GM12891 (cell line): ENCODE measurements around the gene POU6F1. TPM values are rescaled to one million over a fixed set of nuclear protein-coding genes. Genes with fewer than 3 reads are reported as not detected.
A peak's percentile ranks its signal among the peaks of the same experiment; 100 is the strongest.
"Not testable (repeated sequence)": the region's sequence is repeated elsewhere in the genome, so short reads cannot be mapped to it uniquely, and the experiment has no call there.

Source experiments
- DNase-seq: peaks from one replicate; pipeline ENCODE4 v3.0.0; 2011; ENCODE audit warnings: low spot score; ENCODE audit not compliant: insufficient read length
- FAIRE-seq: peaks from 2 replicates; lab custom pipeline; 2011; peaks lifted over from hg19 to GRCh38; lab: Jason Lieb, UNC
- PAX5 ChIP-seq: IDR thresholded peaks from 2 replicates; pipeline ENCODE4 v1.6.1; 2011; ENCODE audit warnings: low read length, moderate library complexity, mild to moderate bottlenecking; ENCODE audit not compliant: insufficient read depth, severe bottlenecking
- POLR2A ChIP-seq: IDR thresholded peaks from 2 replicates; pipeline ENCODE4 v1.6.1; 2011; ENCODE audit warnings: low read depth, low read length, control low read depth
- POLR2AphosphoS5 ChIP-seq: IDR thresholded peaks from 2 replicates; pipeline ENCODE4 v1.6.1; 2011; ENCODE audit warnings: low read depth, low read length, control low read depth
- POU2F2 ChIP-seq: IDR thresholded peaks from 2 replicates; pipeline ENCODE4 v1.6.1; 2011; ENCODE audit warnings: low read depth, mild to moderate bottlenecking, control low read depth, low read length, moderate library complexity
- SPI1 ChIP-seq: IDR thresholded peaks from 2 replicates; pipeline ENCODE4 v1.6.1; 2011; ENCODE audit warnings: low read depth, low read length, control low read depth
- TAF1 ChIP-seq: IDR thresholded peaks from 2 replicates; pipeline ENCODE4 v1.6.1; 2011; ENCODE audit warnings: low read depth, low read length, control low read depth
- polyA plus RNA-seq: library from polyadenylated mRNA; unstranded; fragments of >200 nt; gene quantifications from one replicate; pipeline ENCODE4 v1.2.1, GENCODE V29; 2012; ENCODE audit warnings: low read depth, missing spikeins, inconsistent platforms; ENCODE audit not compliant: missing spikeins

POU6F1 gene, protein sequence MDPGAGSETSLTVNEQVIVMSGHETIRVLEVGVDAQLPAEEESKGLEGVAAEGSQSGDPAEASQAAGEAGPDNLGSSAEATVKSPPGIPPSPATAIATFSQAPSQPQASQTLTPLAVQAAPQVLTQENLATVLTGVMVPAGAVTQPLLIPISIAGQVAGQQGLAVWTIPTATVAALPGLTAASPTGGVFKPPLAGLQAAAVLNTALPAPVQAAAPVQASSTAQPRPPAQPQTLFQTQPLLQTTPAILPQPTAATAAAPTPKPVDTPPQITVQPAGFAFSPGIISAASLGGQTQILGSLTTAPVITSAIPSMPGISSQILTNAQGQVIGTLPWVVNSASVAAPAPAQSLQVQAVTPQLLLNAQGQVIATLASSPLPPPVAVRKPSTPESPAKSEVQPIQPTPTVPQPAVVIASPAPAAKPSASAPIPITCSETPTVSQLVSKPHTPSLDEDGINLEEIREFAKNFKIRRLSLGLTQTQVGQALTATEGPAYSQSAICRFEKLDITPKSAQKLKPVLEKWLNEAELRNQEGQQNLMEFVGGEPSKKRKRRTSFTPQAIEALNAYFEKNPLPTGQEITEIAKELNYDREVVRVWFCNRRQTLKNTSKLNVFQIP
- polyA plus RNA-seq: 2.9 TPM

DNA sequence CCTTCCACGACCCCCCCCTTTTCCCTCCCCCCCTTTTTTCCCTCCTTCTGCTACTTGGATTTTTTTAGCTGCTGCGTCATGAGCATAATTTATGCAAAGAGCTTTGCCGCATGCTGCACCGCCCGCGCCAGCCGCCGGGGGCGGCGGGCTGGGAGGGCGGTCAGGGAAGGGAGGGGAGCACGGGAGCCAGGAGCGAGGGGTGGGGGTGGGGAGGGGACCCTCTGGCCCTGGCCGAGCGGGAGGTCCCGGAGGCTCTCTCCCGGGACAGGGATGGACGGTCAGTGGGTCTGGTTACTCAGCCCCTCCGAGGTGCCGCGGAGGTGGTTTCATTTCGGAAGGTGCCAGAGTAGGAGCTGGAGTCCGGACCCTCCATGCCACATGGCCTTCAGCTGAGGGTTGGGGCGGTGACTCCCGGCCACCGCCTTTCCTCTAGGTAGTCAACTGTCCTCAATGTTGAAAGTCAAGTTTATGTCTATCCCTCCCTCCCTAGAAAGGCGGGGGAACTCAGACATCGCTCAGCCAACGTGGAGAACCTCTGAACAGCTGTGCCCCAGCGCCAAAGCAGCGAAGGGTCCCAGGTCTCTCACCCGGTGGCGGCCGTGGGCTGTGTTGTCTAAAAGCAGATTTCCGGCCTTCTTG lies at the start of gene POU6F1:
Gene POU6F1, minus strand, starts transcription at position 95 of the 639 bp plus-strand sequence. CDS start 11,226 bp downstream, outside the sequence.
- DNase-seq (peak; percentile 83), FAIRE-seq (peak; percentile 86)
- TF ChIP-seq POLR2A (peak; percentile 72), SPI1 (no peak), TAF1 (peak; percentile 47; the same call in 1 of the 2 replicates), POU2F2 (peak; percentile 85; the same call in 1 of the 2 replicates), POLR2AphosphoS5 (peak; percentile 76; the same call in 1 of the 2 replicates)

DNA sequence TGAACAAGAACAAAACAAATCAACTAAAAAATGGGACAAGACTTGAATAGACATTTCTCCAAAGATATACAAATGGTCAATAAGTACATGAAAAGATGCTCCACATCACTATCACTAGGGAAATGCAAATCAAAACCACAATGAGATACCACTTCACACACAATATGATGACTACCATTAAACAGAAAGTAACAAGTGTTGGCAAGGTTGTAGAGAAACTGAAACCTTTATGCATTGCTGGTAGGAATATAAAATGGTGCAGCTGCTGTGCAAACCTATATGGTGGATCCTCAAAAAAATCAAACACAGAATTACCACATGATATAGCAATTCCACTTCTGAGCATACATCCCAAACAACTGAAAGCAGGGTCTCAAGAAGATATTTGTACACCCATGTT lies 47.2 kb upstream of the POU6F1 start:
- TF ChIP-seq PAX5: no peak
- no peak for TF ChIP-seq POLR2AphosphoS5
- no peak for TF ChIP-seq SPI1
- no peak for FAIRE-seq
- no peak for DNase-seq

DNA sequence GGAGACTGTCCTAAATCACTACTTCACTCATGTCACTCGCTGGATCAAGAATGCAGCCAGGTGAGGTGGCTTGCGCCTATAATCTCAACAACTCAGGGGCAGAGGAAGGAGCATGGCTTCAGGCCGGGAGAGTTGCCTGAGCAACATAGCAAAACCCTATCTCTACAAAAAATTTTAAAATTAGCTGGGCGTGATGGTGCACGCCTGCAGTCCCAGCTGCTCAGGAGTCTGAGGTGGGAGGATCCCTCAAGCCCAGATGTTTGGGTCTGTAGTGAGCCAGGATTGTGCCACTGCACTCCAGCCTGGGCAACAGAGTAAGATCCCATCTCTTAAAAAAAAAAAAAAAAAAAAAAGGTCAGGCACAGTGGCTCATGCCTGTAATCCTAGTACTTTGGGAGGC lies 46.4 kb upstream of the POU6F1 start:
- FAIRE-seq (no peak), DNase-seq (no peak)
- TF ChIP-seq PAX5: no peak
- no peak for TF ChIP-seq POLR2A
- TF ChIP-seq POLR2AphosphoS5: no peak
- TF ChIP-seq SPI1: no peak
- TF ChIP-seq POU2F2: no peak
- TF ChIP-seq TAF1: no peak

DNA sequence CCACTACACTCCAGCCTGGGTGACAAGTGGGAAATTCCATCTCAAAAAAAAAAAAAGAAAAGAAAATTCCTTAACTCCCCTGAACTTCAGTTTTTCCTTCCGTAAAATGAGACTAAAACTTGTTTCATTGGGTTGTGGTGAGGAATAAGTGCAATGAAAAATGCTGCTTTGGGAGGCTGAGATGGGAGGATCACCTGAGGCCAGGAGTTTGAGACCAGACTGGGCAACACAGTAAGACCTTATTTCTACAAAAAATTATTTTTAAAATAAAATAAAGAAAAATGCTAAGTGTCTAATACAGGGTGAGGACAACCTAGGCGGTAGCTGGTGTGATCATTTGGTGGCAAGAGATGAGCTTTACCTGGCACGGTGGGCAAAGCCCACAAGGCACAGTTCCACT lies 45.5 kb upstream of the POU6F1 start:
- FAIRE-seq (no peak), DNase-seq (no peak)
- TF ChIP-seq PAX5 (no peak), POLR2AphosphoS5 (no peak), SPI1 (no peak), POU2F2 (no peak), TAF1 (no peak), POLR2A (no peak)

DNA sequence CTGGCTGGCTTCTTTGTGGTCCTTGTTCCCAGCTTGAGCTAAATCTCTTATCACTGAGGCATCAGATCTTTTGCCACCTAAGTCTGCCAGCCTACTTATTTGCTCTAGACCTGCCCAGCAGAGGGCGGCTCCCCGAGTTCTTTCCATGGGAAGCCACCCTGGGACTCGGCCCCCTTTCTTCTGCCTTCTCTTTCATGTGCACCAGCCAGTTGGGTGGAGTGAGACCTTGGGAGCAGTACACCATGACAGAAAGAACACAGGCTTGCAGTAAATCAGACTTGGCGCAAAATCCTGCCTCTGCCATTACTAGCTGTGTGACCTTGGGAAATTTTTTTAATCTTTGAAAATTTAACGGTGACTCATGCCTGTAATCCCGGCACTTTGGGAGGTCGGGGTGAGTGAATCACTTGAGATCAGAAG lies 44.9 kb upstream of the POU6F1 start:
- no peak for DNase-seq
- TF ChIP-seq POLR2A (no peak), TAF1 (no peak), POU2F2 (no peak), SPI1 (no peak)
- FAIRE-seq: no peak

DNA sequence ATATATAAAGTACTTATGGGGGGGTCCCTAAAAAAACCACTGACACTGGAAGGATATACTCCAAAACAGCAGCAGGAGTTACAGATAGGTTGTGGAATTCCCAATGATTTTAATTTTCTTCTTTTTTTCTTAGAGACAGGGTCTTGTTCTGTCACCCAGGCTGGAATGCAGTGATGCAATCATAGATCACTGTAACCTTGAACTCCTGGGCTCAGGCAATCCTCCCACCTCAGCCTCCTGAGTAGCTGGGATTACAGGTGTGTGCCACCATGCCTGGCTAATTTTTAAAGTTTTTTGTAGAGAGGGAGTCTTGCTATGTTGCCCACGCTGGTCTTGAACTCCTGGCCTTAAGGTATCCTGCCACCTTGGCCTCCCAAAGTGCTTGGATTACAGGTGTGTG lies 41.7 kb upstream of the POU6F1 start:
- not testable (repeated sequence) for FAIRE-seq, DNase-seq

DNA sequence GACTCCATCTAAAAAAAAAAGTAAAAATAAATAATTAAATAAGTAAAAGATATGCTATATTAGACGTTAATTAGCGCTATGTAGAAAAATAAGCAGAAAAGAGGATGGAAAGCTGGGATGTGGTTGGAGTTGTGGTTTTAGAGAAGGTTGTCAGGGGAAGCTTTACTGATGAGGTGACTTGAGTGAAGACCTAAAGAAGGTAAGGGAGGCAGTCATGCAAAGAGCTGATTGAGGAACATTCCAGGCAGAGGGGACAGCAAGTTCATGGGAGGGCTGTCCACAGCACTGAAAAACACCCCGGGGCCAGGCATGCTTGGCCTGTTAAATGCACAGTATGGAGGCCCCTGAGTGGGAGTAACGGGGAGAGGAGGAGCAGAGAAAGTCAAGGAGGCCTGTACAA lies 36.7 kb upstream of the POU6F1 start:
- no peak for TF ChIP-seq PAX5
- no peak for TF ChIP-seq SPI1
- no peak for TF ChIP-seq POLR2A
- TF ChIP-seq POLR2AphosphoS5: no peak
- TF ChIP-seq POU2F2: no peak
- TF ChIP-seq TAF1: no peak
- FAIRE-seq: no peak
- DNase-seq: no peak

DNA sequence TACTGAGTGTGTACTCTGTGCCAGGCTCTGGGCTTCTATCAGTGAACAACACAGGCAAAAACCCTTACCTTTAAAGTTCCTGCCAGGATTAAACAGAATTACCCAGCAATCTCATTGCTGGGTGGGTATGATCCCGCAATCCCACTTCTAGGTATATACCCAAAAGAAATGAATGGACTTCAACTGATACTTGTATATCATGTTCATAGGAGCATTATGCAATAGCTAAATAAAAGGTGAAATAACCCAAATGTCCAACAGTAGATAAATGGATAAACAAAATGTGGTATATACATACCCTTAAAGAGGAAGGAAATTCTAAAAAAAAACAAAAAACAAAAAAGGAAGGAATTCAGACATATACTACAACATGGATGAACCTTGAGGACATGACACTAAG lies 35.4 kb upstream of the POU6F1 start:
- no peak for FAIRE-seq

DNA sequence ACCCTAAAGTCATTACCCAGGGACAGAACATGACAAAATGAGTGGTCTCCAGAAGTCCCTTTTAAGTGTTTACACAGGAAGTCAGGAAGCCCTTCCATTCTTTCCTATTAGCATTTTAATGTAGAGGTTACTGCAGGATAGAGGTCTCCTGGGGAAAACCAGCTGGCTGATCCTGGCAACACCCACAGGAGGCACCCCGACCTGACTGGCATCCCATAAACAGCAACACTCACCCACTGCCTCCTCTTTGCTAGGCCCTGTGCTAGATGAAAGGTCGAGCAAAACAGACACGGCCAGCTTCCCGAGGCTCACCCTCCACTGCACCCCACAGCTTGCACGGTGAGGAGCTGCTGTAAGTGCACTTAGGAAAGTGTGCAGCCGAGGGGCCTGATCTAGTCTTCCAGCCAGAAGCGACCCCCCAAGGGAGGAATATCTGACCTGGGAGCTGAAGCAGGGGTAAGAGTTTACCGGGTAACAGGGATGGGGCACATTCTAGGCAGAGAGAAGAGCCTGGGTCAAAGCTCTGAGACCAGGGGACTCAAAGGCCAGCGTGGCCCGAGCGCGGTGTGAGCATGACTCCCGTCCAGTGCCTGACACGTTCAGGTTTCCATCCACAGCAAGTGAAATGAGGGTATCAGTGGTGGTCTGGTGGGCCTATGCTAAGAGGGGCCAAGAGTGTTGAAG lies 29.8 kb upstream of the POU6F1 start:
- FAIRE-seq (no peak), DNase-seq (no peak)
- TF ChIP-seq POLR2A (no peak), PAX5 (no peak), POU2F2 (no peak), POLR2AphosphoS5 (no peak)

More for the DNA sequence above, 35.4 kb upstream of the POU6F1 start:
- no peak for DNase-seq
- TF ChIP-seq SPI1: no peak
- TF ChIP-seq TAF1: no peak
- TF ChIP-seq PAX5: no peak
- TF ChIP-seq POLR2A: no peak
- TF ChIP-seq POLR2AphosphoS5: no peak
- no peak for TF ChIP-seq POU2F2

DNA sequence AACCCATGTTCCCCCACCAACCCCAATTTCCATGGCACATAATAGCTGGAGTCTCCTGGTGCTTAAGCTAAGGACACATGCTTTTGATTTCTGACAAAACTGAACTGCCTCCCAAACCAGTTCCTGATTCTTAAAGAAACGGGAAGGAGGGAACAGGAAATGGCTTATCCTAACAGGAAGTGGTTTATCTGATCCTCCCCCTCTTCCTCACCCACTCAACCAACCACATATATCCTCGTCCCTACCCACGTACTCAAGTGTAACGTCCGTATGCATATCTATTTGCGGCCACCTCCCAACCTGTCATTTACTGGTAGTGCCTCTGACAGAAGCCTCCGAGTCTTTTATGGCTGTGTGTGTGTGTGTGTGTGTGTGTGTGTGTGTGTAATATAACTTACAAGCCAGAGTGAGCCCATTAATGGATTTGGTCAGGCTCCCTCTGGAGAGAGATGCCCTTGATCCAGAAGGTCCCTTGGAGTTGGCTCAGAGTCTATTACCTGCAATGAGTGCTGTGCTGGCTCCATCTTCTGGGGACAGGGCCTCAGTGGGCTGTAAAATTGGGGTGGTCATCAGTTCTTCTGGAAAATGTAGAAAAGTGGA lies 28.5 kb upstream of the POU6F1 start:
- FAIRE-seq (peak; percentile 52), DNase-seq (no peak)
- TF ChIP-seq SPI1: peak; percentile 66; the same call in 1 of the 2 replicates
- TF ChIP-seq POLR2AphosphoS5: peak; percentile 65; the same call in 1 of the 2 replicates
- TF ChIP-seq POLR2A: peak; percentile 57
- TF ChIP-seq TAF1: no peak
- no peak for TF ChIP-seq PAX5
- TF ChIP-seq POU2F2: peak; percentile 98
